ENCODE measurements around the gene FIGNL2. TPM values are rescaled to one million over a fixed set of nuclear protein-coding genes. Genes with fewer than 3 reads are reported as not detected.
A peak's percentile ranks its signal among the peaks of the same experiment; 100 is the strongest.

FIGNL2 gene
- total and polyA plus RNA-seq, 2 experiments from 2014 or later: 1.1 to 5.2 TPM

- TF ChIP-seq, protein P1, sequence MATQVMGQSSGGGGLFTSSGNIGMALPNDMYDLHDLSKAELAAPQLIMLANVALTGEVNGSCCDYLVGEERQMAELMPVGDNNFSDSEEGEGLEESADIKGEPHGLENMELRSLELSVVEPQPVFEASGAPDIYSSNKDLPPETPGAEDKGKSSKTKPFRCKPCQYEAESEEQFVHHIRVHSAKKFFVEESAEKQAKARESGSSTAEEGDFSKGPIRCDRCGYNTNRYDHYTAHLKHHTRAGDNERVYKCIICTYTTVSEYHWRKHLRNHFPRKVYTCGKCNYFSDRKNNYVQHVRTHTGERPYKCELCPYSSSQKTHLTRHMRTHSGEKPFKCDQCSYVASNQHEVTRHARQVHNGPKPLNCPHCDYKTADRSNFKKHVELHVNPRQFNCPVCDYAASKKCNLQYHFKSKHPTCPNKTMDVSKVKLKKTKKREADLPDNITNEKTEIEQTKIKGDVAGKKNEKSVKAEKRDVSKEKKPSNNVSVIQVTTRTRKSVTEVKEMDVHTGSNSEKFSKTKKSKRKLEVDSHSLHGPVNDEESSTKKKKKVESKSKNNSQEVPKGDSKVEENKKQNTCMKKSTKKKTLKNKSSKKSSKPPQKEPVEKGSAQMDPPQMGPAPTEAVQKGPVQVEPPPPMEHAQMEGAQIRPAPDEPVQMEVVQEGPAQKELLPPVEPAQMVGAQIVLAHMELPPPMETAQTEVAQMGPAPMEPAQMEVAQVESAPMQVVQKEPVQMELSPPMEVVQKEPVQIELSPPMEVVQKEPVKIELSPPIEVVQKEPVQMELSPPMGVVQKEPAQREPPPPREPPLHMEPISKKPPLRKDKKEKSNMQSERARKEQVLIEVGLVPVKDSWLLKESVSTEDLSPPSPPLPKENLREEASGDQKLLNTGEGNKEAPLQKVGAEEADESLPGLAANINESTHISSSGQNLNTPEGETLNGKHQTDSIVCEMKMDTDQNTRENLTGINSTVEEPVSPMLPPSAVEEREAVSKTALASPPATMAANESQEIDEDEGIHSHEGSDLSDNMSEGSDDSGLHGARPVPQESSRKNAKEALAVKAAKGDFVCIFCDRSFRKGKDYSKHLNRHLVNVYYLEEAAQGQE (IDR thresholded peaks at IDR 0.05; ENCODE audit: unreplicated experiment): no peak
- no peak for TF ChIP-seq EZH2phosphoT487 (IDR thresholded peaks at IDR 0.05; ENCODE audit: unreplicated experiment)
- TF ChIP-seq NANOG (IDR thresholded peaks at IDR 0.05; ENCODE audit: borderline replicate concordance): no peak
- TF ChIP-seq CREB1 (CRISPR knock-in tag; IDR thresholded peaks at IDR 0.05; ENCODE audit: low read depth): no peak
- TF ChIP-seq JUNB (IDR thresholded peaks at IDR 0.05; ENCODE audit: unreplicated experiment): no peak
- no peak for TF ChIP-seq ZNF114 (CRISPR knock-in tag; IDR thresholded peaks at IDR 0.05)
- TF ChIP-seq ETS1 (IDR thresholded peaks at IDR 0.05): no peak
Observed at GRCh38 chr12:51872689-51872981, 24.1 kb upstream of the FIGNL2 start (continued).

DNA sequence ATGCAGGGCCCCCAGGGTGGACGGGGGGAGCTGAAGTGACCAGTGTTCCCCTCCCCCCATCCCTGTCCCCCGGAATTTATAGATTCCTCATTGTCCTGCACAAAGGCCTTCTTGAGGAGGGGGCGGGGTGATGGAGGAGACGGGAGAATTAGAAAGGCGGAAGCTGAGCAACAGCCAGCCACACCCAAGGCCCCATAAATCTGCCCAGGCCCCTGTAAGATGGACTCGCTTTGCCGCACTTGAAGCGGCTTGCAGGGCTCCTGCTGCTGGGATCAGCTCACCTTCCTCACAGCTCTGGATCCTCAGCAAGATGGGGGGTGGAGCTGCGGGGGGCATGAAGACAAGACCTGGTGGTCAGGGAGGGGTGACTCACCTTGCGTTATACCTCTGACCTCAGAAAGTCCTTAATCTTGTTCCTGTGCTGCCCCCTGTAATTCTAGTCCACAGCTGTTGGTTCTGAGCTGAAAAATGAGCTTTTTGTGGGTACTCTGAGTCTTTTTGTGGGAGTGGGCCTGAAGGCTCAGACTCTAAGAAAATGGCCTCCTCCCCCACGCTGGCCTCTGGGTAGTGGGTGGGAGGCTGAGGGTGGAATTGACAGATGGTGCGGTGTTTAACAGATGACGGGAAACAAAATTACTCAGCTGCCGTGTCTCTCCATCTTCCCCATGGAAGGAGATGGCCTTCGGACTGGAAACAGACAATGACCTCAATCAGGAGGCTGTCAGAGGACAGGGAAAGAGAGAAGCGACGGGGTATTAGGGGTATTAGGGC, 23.6 kb upstream of the FIGNL2 start:
- TF ChIP-seq EZH2 (IDR thresholded peaks at IDR 0.05; ENCODE audit: low read depth, unreplicated experiment): no peak
- TF ChIP-seq, protein P2, sequence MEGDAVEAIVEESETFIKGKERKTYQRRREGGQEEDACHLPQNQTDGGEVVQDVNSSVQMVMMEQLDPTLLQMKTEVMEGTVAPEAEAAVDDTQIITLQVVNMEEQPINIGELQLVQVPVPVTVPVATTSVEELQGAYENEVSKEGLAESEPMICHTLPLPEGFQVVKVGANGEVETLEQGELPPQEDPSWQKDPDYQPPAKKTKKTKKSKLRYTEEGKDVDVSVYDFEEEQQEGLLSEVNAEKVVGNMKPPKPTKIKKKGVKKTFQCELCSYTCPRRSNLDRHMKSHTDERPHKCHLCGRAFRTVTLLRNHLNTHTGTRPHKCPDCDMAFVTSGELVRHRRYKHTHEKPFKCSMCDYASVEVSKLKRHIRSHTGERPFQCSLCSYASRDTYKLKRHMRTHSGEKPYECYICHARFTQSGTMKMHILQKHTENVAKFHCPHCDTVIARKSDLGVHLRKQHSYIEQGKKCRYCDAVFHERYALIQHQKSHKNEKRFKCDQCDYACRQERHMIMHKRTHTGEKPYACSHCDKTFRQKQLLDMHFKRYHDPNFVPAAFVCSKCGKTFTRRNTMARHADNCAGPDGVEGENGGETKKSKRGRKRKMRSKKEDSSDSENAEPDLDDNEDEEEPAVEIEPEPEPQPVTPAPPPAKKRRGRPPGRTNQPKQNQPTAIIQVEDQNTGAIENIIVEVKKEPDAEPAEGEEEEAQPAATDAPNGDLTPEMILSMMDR (conservative IDR thresholded peaks at IDR 0.05; ENCODE audit: low read depth in 2 of 2): peak in 1 of 2 experiments; percentile 45; a peak in 2 of 4 replicates
- TF ChIP-seq ETS1 (IDR thresholded peaks at IDR 0.05): no peak
- TF ChIP-seq JUNB (IDR thresholded peaks at IDR 0.05; ENCODE audit: unreplicated experiment): no peak
- Histone ChIP-seq H3K79me2 (replicated peaks; ENCODE audit: insufficient read depth) (no peaks in the 10 kb centered on the region), H3K27me3 (ENCODE audit: insufficient read depth) (peaks cover 37% of the 10 kb centered on the region), H3K36me3 (ENCODE audit: insufficient read depth) (no peaks in the 10 kb centered on the region), H3K9me2 (ENCODE audit: insufficient read depth) (no peaks in the 10 kb centered on the region), H3K4me1 (ENCODE audit: insufficient read depth) (peaks cover 30% of the 10 kb centered on the region), H3K4me2 (peak overlapping the region; percentile 64), H3K4me3 (no peak overlapping the region), H2AFZ (peak overlapping the region; percentile 72), H3K27ac (ENCODE audit: low read depth) (no peak overlapping the region), H4K20me1 (replicated peaks; ENCODE audit: insufficient read depth) (no peaks in the 10 kb centered on the region), H3F3A (replicated peaks; ENCODE audit: low read depth) (peaks cover 19% of the 10 kb centered on the region; the same call in 1 of the 2 replicates)
- Mint-ChIP-seq H3K4me3 (no peak overlapping the region), H3K4me1 (peaks cover 42% of the 10 kb centered on the region), H3K9me3 (no peaks in the 10 kb centered on the region), H3K27me3 (ENCODE audit: insufficient read depth, low read depth, poor library complexity) (peaks cover 21% of the 10 kb centered on the region), H3K36me3 (ENCODE audit: low read depth) (no peaks in the 10 kb centered on the region), H3K27ac (no peak overlapping the region)
- DNase-seq (ENCODE audit: low spot score) (no peak), ATAC-seq (no peak)
